SJSA1 (cell line): ENCODE data around the gene LRRC37A3. TPM values are rescaled to one million over a fixed set of nuclear protein-coding genes. Genes with fewer than 3 reads are reported as not detected.
"Not testable (repeated sequence)": the region's sequence is repeated elsewhere in the genome, so short reads cannot be mapped to it uniquely, and the experiment has no call there.

Experiments
- DNase-seq, 2 experiments: peaks; one replicate each; pipeline ENCODE4 v3.0.0-alpha.2; 2015 to 2020; ENCODE audit warnings: low spot score in 2 of 2, low read depth in 1 of 2
- H3K27ac ChIP-seq: fragments of 250-450 bp; sonication (Bioruptor Pico); 2 replicates; pipeline ENCODE4 v1.5.1; 2020; ENCODE audit warnings: mild to moderate bottlenecking, moderate library complexity
- H3K27me3 ChIP-seq: fragments of 250-450 bp; sonication (Bioruptor Pico); replicated peaks from 2 replicates; pipeline ENCODE4 v1.5.1; 2020; ENCODE audit warnings: mild to moderate bottlenecking, moderate library complexity
- H3K36me3 ChIP-seq: fragments of 250-450 bp; sonication (Bioruptor Pico); 2 replicates; pipeline ENCODE4 v1.5.1; 2020; ENCODE audit warnings: mild to moderate bottlenecking
- H3K4me1 ChIP-seq: fragments of 250-450 bp; sonication (Bioruptor Pico); replicated peaks from 2 replicates; pipeline ENCODE4 v1.6.1; 2021; ENCODE audit warnings: mild to moderate bottlenecking
- H3K4me3 ChIP-seq: fragments of 250-450 bp; sonication (Bioruptor Pico); 2 replicates; pipeline ENCODE4 v1.5.1; 2020; ENCODE audit warnings: mild to moderate bottlenecking
- H3K9me3 ChIP-seq: fragments of 250-450 bp; sonication (Bioruptor Pico); replicated peaks from 2 replicates; pipeline ENCODE4 v1.5.1; 2020; ENCODE audit warnings: mild to moderate bottlenecking
- total RNA-seq: library from RNA; depleted of rRNA; stranded (reverse); fragments of >200 nt; shearing (Covaris generic); gene quantifications from 2 replicates; pipeline ENCODE4 v1.2.3, GENCODE V29; 2014; rRNA removed

The LRRC37A3 gene
- total RNA-seq, 1 experiment from 2014 or later, result 3.0 TPM

DNA sequence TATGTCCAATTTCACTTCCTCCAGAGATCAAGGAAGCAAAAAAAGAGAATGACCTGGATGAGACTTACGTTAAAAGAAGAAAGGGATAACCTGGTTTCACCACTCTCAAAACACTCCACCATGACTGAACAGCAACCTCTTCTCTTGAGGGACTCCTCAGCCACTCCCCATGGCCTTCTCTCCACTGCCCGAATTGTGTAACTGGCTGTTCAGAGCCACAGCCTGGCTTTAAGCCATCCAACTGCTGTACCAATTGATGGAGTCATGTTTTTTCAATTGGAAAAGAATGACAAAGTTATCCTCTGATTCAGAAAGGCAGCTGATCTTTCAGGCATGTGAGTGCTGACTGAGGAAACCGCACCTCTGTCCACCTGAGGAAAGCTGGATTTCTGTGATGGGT, 85.2 kb downstream of the LRRC37A3 start:
- H3K27ac ChIP-seq, H3K36me3 ChIP-seq, H3K4me3 ChIP-seq, H3K27me3 ChIP-seq, H3K9me3 ChIP-seq, DNase-seq, H3K4me1 ChIP-seq: not testable (repeated sequence)

DNA sequence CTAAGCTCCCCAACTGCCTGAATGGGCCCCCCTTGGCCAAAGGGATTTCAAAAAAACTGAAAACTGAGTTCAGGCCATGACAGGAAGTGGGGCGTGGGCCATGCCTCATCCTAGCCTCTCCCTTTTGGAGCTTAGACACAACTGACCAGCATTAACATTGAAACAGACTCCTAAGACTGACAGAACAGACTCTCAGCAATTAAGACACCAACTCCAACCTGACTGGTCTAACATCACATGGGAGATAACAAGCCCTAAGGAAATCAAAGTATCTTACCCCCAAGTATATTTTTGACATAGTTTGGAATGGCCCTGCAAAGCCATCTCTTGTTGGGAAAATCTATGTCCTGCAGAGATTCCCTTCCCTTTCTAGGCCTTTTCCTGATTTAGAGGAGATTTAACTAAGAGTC, 88.6 kb downstream of the LRRC37A3 start:
- not testable (repeated sequence) for H3K4me1 ChIP-seq

DNA sequence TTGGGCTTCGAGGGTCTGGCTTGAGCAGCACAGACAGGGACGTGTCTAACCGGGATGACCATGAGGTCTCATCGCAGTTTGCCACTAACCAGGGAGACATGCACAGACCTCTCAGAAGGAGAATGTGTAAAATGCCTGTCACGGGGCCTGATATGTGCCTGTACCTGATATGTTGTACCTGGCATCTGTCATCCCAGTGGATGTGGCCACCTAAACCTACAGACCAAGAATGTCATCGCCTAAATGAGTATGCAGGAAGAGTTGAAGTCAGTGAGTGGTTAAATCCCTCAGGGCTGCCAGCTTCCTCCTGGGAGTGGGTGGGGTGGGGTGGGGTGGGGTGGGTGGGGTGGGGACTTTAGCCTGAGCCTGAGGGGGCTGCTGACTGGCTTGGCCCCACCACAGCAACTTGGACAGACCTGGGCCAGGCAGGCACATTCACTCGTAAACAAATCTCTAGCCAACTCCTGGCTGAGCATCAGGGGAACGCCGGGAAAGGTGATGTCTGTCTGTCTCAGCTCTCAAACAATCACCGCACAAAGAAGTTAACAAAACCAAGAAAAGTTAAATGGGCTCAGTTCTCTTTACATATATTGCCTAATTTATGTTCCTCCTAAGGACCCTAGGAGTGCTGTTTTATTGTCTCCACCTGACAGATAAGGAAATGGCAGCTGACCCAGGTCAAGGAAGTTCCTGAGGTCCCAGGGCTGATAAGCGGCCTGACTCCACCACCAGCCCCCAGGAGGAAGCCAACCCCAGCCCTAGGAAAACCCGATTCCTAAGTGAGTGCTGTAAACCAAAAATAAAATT, 89.3 kb downstream of the LRRC37A3 start:
- H3K27me3 ChIP-seq, H3K36me3 ChIP-seq, DNase-seq, H3K4me3 ChIP-seq, H3K27ac ChIP-seq, H3K4me1 ChIP-seq, H3K9me3 ChIP-seq: not testable (repeated sequence)

More for the DNA sequence above, 88.6 kb downstream of the LRRC37A3 start:
- H3K4me3 ChIP-seq, H3K36me3 ChIP-seq, H3K27ac ChIP-seq, H3K27me3 ChIP-seq, H3K9me3 ChIP-seq, DNase-seq: not testable (repeated sequence)

DNA sequence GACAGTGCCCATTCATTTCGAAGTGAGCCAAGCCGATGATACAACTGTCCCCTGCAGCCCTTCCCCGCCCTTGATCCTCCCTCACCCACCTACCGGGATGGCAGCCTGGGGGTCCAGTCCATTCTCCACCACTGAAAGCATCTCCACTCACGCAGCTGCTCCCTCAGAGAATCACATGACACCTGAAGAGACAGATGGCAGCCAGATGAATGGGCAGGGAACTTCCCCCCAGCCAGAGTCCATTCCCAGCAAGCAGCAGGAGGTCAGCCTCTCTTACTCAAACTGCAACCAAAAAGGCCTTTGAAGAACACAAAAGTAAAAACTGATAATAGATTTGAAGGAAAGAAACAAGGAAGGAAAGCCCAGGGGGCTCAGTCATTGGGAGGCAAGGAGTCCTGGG, 90.2 kb downstream of the LRRC37A3 start:
- H3K27me3 ChIP-seq, H3K27ac ChIP-seq, H3K4me1 ChIP-seq, DNase-seq, H3K9me3 ChIP-seq, H3K36me3 ChIP-seq, H3K4me3 ChIP-seq: not testable (repeated sequence)

DNA sequence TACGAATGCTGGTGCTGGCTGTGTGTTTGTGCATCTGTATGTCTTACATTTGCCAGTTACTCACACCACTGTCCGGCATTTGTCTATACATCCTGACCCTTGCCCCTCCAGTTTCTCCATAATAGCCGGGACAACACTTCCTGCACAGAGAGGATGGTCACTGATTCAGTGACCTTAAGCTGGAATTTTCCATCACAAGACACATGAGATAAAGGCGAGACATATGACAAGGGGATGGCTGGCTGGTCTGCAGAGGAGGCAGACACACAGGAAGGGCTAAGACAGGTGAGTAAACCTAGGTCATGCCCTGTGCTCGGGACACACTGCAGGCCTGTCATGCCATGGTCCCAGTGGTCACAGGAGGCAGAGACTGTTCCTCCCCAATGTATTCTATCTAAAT, 100.4 kb downstream of the LRRC37A3 start:
- not testable (repeated sequence) for DNase-seq, H3K4me3 ChIP-seq, H3K4me1 ChIP-seq, H3K27ac ChIP-seq, H3K9me3 ChIP-seq, H3K27me3 ChIP-seq
- peaks cover 14% of the 10 kb centered on the region for H3K36me3 ChIP-seq

DNA sequence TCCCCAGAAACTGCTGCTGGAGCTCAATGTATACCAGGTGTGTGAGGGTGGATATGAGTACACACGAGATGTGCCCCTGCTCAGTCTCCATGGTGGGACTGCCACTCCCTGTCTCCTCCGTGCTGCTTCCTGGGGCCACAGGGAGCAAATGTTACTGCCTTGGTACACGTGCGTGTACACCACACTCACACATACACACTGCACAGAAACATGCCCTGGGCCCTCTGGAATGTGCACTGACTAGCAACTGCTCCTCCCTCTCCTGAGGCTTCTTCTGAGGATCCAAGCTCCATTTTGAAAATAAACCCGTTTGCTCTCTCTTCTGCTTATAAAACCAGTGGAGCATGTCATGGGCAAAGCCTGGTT, 103.5 kb downstream of the LRRC37A3 start:
- not testable (repeated sequence) for H3K4me1 ChIP-seq, H3K9me3 ChIP-seq, H3K27ac ChIP-seq, H3K27me3 ChIP-seq, DNase-seq, H3K4me3 ChIP-seq, H3K36me3 ChIP-seq

DNA sequence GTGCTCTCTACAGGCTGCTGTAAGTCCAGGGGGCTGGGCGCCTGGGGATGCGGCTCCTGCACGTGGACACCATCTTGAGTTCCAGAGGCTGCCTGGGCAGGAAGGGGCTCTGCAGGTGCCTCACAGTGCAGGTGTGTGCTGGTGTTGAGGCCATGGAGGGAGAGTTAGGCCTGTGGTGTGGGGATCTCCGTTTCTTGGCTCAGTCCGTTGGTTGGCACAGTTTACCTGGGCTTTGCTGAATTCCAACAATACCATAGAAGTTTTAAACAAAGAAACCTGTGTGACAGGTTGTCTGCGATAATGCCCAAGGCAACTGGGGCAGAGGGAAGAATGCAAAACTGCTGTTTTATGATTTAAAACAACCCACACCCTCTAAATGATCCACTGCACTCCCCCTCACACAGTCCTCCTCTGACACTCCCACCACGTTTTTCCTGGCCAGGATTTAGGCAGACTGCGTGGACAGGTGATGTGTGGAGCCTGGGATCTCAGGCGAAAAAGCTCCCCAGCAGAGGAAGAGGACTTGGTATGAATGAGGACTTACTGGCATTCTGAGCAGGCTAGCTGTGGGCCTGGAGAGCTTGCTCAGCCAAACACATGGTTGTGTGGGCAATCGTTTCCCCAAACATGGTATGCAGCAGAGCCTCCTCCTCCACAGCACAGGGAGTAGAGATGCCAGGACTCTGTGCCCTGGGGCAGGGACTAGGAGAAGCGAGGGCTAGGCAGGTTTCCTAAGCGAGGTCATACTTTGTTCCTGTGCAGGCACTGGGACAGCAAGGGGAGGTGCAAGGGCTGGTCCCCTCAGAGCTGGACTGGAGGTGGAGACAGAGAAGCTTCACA, 104.1 kb downstream of the LRRC37A3 start:
- not testable (repeated sequence) for H3K27me3 ChIP-seq, H3K4me1 ChIP-seq, H3K27ac ChIP-seq, H3K4me3 ChIP-seq, DNase-seq, H3K36me3 ChIP-seq, H3K9me3 ChIP-seq

DNA sequence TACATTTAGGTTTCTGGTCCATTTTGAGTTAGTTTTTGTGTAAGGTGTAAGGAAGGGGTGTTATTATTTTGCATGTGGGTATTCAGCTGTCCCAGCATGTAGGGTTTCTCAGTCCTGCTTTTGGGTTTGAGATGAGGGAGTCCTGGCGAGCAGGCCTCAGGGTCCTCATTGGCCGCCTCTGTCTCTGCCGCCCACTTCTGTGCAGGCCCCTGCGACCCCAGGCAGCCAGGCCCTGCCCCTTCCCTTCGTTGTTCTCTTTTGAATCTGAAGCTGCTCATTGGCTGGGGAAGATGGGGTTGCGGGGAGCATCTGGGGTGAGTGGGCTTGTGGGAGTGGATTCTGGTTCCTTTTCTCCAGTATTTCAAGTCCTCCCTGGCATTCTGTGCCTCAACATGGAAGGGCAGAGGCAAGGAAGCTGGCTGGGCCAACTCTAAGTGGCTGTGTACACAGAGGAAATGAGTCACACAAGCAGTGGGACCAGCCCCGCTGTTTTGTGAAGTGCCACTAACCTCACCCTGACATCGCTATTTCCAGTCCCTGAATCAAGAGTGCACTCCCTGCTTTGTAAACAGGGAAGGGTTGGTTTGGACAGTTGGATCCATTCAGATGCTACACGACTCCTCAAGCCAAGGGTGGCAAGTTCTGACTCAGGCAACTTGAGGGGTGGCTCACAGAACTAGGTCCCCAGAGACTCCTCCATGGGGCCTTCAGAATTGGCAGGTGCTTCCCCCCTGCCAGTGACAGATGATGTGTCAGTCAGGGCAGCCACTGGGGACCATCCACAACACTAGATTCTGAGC, 110.9 kb downstream of the LRRC37A3 start:
- not testable (repeated sequence) for H3K27me3 ChIP-seq, H3K36me3 ChIP-seq, H3K4me3 ChIP-seq, H3K27ac ChIP-seq, H3K4me1 ChIP-seq, H3K9me3 ChIP-seq
- DNase-seq, result peak; percentile 76 to 92

Other genes with a start within 250 kb of the LRRC37A3 start
- 102 and 118 TPM in 2 replicates for gene GNA13, start 137.3 kb upstream of the LRRC37A3 start, total RNA-seq
- 9.2 and 11.2 TPM in 2 replicates for gene RGS9, start 217.9 kb upstream of the LRRC37A3 start, total RNA-seq